Midbrain (tissue), 1 donor: ENCODE results near the gene MAP3K15.

Source experiments
- DNase-seq: peaks from one replicate; lab custom pipeline; 2025; lab: John Stamatoyannopoulos, UW

Gene MAP3K15

GRCh38 chrX:19514791-19515614, at the start of gene MAP3K15:
Gene MAP3K15, minus strand, starts transcription at chrX:19515508. Its CDS starts 247 bp downstream, at chrX:19515261.
- DNase-seq, result no peak

GRCh38 chrX:19564606-19565005, 49.3 kb upstream of the MAP3K15 start:
- DNase-seq, result no peak

GRCh38 chrX:19563746-19564145, 48.4 kb upstream of the MAP3K15 start:
- DNase-seq, result no peak

GRCh38 chrX:19563327-19563726, 48.0 kb upstream of the MAP3K15 start:
- no peak for DNase-seq

GRCh38 chrX:19560611-19561010, 45.3 kb upstream of the MAP3K15 start:
- no peak for DNase-seq

GRCh38 chrX:19557822-19558221, 42.5 kb upstream of the MAP3K15 start:
- no peak for DNase-seq

GRCh38 chrX:19556202-19556601, 40.9 kb upstream of the MAP3K15 start:
- DNase-seq, result no peak

GRCh38 chrX:19555683-19556082, 40.4 kb upstream of the MAP3K15 start:
- DNase-seq, result no peak

GRCh38 chrX:19555236-19555635, 39.9 kb upstream of the MAP3K15 start:
- no peak for DNase-seq

- no peak for DNase-seq
Observed at GRCh38 chrX:19554786-19555185, 39.5 kb upstream of the MAP3K15 start.

GRCh38 chrX:19552793-19553192, 37.5 kb upstream of the MAP3K15 start:
- DNase-seq, result no peak

GRCh38 chrX:19549838-19550237, 34.5 kb upstream of the MAP3K15 start:
- DNase-seq, result no peak

- no peak for DNase-seq
Observed at GRCh38 chrX:19548934-19549333, 33.6 kb upstream of the MAP3K15 start.

- no peak for DNase-seq
Observed at GRCh38 chrX:19548279-19548678, 33.0 kb upstream of the MAP3K15 start.

GRCh38 chrX:19545651-19546050, 30.3 kb upstream of the MAP3K15 start:
- DNase-seq, result no peak

- DNase-seq, result peak; percentile 41
Observed at GRCh38 chrX:19544693-19545305, 29.5 kb upstream of the MAP3K15 start.

GRCh38 chrX:19543951-19544381, 28.7 kb upstream of the MAP3K15 start:
- DNase-seq, result no peak

GRCh38 chrX:19543020-19543715, 27.9 kb upstream of the MAP3K15 start:
- DNase-seq, result no peak

- no peak for DNase-seq
Observed at GRCh38 chrX:19541931-19542330, 26.6 kb upstream of the MAP3K15 start.

GRCh38 chrX:19541196-19541595, 25.9 kb upstream of the MAP3K15 start:
- no peak for DNase-seq

GRCh38 chrX:19540076-19540475, 24.8 kb upstream of the MAP3K15 start:
- no peak for DNase-seq

- DNase-seq, result no peak
Observed at GRCh38 chrX:19539665-19540064, 24.4 kb upstream of the MAP3K15 start.

- no peak for DNase-seq
Observed at GRCh38 chrX:19535476-19535875, 20.2 kb upstream of the MAP3K15 start.
